HCT116 (cell line): ENCODE results near the gene PLEKHG5. TPM values are rescaled to one million over a fixed set of nuclear protein-coding genes. Genes with fewer than 3 reads are reported as not detected.

Experiments used
- ATAC-seq: fragments of 200-7000 bp; cut with Tn5 transposase; 2 replicates; pipeline ENCODE4 v1.9.1; 2020; ENCODE audit warnings: mild to moderate bottlenecking, moderate library complexity
- BruUV-seq: library from RNA; stranded (reverse); fragments of 400-500 nt; replicated peaks from 2 replicates; lab custom pipeline; 2021; lab: Mats Ljungman, UMichigan
- CTCF ChIA-PET: fragments of 300-600 bp; sonication (Branson Sonifier 250); formaldehyde crosslinking; loops from one replicate; lab custom pipeline; 2021; ENCODE audit warnings: antibody characterized with exemption; lab: Charles Lee
- POLR2A ChIA-PET: fragments of 300-600, 350-600 bp; sonication (Branson Sonifier 250); formaldehyde crosslinking; loops from one replicate; lab custom pipeline; 2021; ENCODE audit warnings: antibody characterized with exemption; lab: Charles Lee
- RAD21 ChIA-PET, 2 experiments: fragments of 300-600 bp; sonication (Branson Sonifier 250); formaldehyde crosslinking; loops; one replicate each; lab custom pipeline; 2023; ENCODE audit warnings: low total read pairs in 2 of 2; ENCODE audit not compliant: uncharacterized antibody in 2 of 2, unreplicated experiment in 2 of 2, low non-redundant PET in 1 of 2; lab: Charles Lee
- DNase-seq: peaks from one replicate; pipeline ENCODE4 v3.0.0-alpha.2; 2010; ENCODE audit warnings: low read depth, low spot score
- H2AFZ ChIP-seq: fragments of 200-600 bp; shearing (Covaris generic), sonication (generic); 2 replicates; pipeline ENCODE4 v1.6.1; 2017; ENCODE audit warnings: low read depth, mixed run types, mixed read lengths, antibody characterized with exemption, low read length; ENCODE audit not compliant: poor library complexity, severe bottlenecking
- H3K27ac ChIP-seq: 2 replicates; pipeline ENCODE4 v1.5.1; 2012; ENCODE audit warnings: low read depth, low read length
- H3K27me3 ChIP-seq: fragments of 200-600 bp; sonication (generic); 2 replicates; pipeline ENCODE4 v1.6.1; 2016; ENCODE audit warnings: mixed run types, low read length, mixed read lengths; ENCODE audit not compliant: insufficient read depth
- H3K36me3 ChIP-seq, 2 experiments: fragments of 200-500 bp in 1 of 2; fragments of 200-600 bp in 1 of 2; sonication (Bioruptor generic) in 1 of 2; sonication (generic) in 1 of 2; 2 replicates each; pipeline versions ENCODE4 v1.5.1 to v1.6.1; 2014 to 2016; ENCODE audit warnings: low read length in 2 of 2, inconsistent platforms in 1 of 2, mixed read lengths in 1 of 2, mixed run types in 1 of 2; ENCODE audit not compliant: insufficient read depth in 2 of 2, control insufficient read depth in 1 of 2
- H3K4me1 ChIP-seq, 2 experiments: fragments of 200-600 bp in 1 of 2; sonication (generic) in 1 of 2; 2 replicates each; pipeline versions ENCODE4 v1.5.1 to v1.6.1; 2012 to 2017; ENCODE audit warnings: low read length in 2 of 2, inconsistent platforms in 1 of 2, mild to moderate bottlenecking in 1 of 2, mixed read lengths in 1 of 2, mixed run types in 1 of 2, moderate library complexity in 1 of 2; ENCODE audit not compliant: insufficient read depth in 2 of 2, control insufficient read depth in 1 of 2
- H3K4me2 ChIP-seq: fragments of 200-600 bp; sonication (generic); 2 replicates; pipeline ENCODE4 v1.6.1; 2017; ENCODE audit warnings: mixed run types, low read length, mixed read lengths
- H3K4me3 ChIP-seq, 2 experiments: fragments of 200-600 bp in 1 of 2; sonication (generic) in 1 of 2; replicated peaks in 1 of 2; 2 replicates each; pipeline ENCODE4 v1.5.1; 2011 to 2016; ENCODE audit warnings: low read length in 2 of 2, control low read depth in 1 of 2, low read depth in 1 of 2, mild to moderate bottlenecking in 1 of 2, mixed read lengths in 1 of 2, mixed run types in 1 of 2
- H3K79me2 ChIP-seq: fragments of 200-600 bp; sonication (generic); 2 replicates; pipeline ENCODE4 v1.6.1; 2017; ENCODE audit warnings: mild to moderate bottlenecking, mixed run types, low read length, moderate library complexity, mixed read lengths; ENCODE audit not compliant: insufficient read depth
- H3K9ac ChIP-seq: fragments of 200-600 bp; sonication (generic); 2 replicates; pipeline ENCODE4 v1.6.1; 2016; ENCODE audit warnings: low read length, mixed read lengths
- H3K9me2 ChIP-seq: fragments of 200-600 bp; sonication (generic), shearing (Covaris generic); 2 replicates; pipeline ENCODE4 v1.6.1; 2017; ENCODE audit warnings: mixed run types, mild to moderate bottlenecking, moderate library complexity; ENCODE audit not compliant: insufficient read depth
- H3K9me3 ChIP-seq, 2 experiments: fragments of 200-500 bp in 1 of 2; fragments of 200-600 bp in 1 of 2; sonication (Bioruptor generic) in 1 of 2; sonication (generic) in 1 of 2; 2 replicates each; pipeline ENCODE4 v1.6.1; 2014 to 2017; ENCODE audit warnings: low read length in 2 of 2, mixed read lengths in 2 of 2, inconsistent platforms in 1 of 2, low read depth in 1 of 2, mild to moderate bottlenecking in 1 of 2, mixed run types in 1 of 2, moderate library complexity in 1 of 2; ENCODE audit not compliant: control insufficient read depth in 1 of 2, insufficient read depth in 1 of 2
- H4K20me1 ChIP-seq: fragments of 200-600 bp; sonication (generic), shearing (Covaris generic); 2 replicates; pipeline ENCODE4 v1.6.1; 2017; ENCODE audit warnings: mixed run types, mild to moderate bottlenecking, moderate library complexity; ENCODE audit not compliant: insufficient read depth
- ATF3 ChIP-seq: IDR thresholded peaks from 2 replicates; pipeline ENCODE4 v1.6.1; 2012
- CBX3 ChIP-seq: IDR thresholded peaks from 2 replicates; pipeline ENCODE4 v1.6.1; 2012; ENCODE audit warnings: low read depth
- CEBPB ChIP-seq: IDR thresholded peaks from 2 replicates; pipeline ENCODE4 v1.6.1; 2012; ENCODE audit warnings: low read depth
- ELF1 ChIP-seq: IDR thresholded peaks from 2 replicates; pipeline ENCODE4 v1.6.1; 2012; ENCODE audit warnings: low read depth, borderline replicate concordance
- EZH2 ChIP-seq: fragments of 200-600 bp; sonication (generic); IDR thresholded peaks from 2 replicates; pipeline ENCODE4 v1.6.1; 2017; ENCODE audit warnings: antibody characterized with exemption, mixed run types
- EZH2phosphoT487 ChIP-seq: fragments of 200-600 bp; IDR thresholded peaks from 2 replicates; pipeline ENCODE4 v1.6.1; 2018; ENCODE audit warnings: antibody characterized with exemption, borderline replicate concordance
- JUND ChIP-seq: IDR thresholded peaks from 2 replicates; pipeline ENCODE4 v1.6.1; 2012
- MAX ChIP-seq: IDR thresholded peaks from 2 replicates; pipeline ENCODE4 v1.6.1; 2012
- POLR2A ChIP-seq: IDR thresholded peaks from 2 replicates; pipeline ENCODE4 v1.7.0; 2011; ENCODE audit warnings: borderline replicate concordance; ENCODE audit not compliant: insufficient read depth, insufficient read length; ENCODE audit errors: extremely low read depth
- POLR2AphosphoS5 ChIP-seq: IDR thresholded peaks from 2 replicates; pipeline ENCODE4 v1.6.1; 2011; ENCODE audit warnings: mild to moderate bottlenecking, low read depth, low read length, moderate library complexity
- RAD21 ChIP-seq: IDR thresholded peaks from 2 replicates; pipeline ENCODE4 v1.6.1; 2012; ENCODE audit warnings: low read depth, mild to moderate bottlenecking
- REST ChIP-seq: IDR thresholded peaks from 2 replicates; pipeline ENCODE4 v1.6.1; 2012; ENCODE audit warnings: low read depth
- SIN3A ChIP-seq: IDR thresholded peaks from 2 replicates; pipeline ENCODE4 v1.6.1; 2012; ENCODE audit warnings: low read depth
- SP1 ChIP-seq: IDR thresholded peaks from 2 replicates; pipeline ENCODE4 v1.6.1; 2012; ENCODE audit warnings: low read depth
- TCF7L2 ChIP-seq: IDR thresholded peaks from 2 replicates; pipeline ENCODE4 v1.7.0; 2011; ENCODE audit warnings: borderline replicate concordance, inconsistent platforms; ENCODE audit not compliant: insufficient read depth, insufficient read length; ENCODE audit errors: extremely low read depth
- ZBTB33 ChIP-seq: IDR thresholded peaks from 2 replicates; pipeline ENCODE4 v1.6.1; 2011; ENCODE audit warnings: mild to moderate bottlenecking, low read length, moderate library complexity; ENCODE audit not compliant: insufficient replicate concordance; ENCODE audit errors: extremely low read depth
- intact Hi-C: fragments of 100-400 bp; cut with micrococcal nuclease; formaldehyde crosslinking; loops from 2 replicates; pipeline ENCODE4 v1.10.0; 2022
- total RNA-seq: library from RNA; stranded (reverse); gene quantifications from one replicate; pipeline ENCODE4 v1.2.1, GENCODE V29; 2021; ENCODE audit not compliant: unreplicated experiment

Gene PLEKHG5
- total RNA-seq, 1 experiment from 2014 or later, result 33.0 TPM

- TF ChIP-seq SIN3A (no peak), EZH2phosphoT487 (no peak), POLR2A (no peak), MAX (no peak), SP1 (no peak)
- intact Hi-C loops, result no loop called here
- no peaks in the 10 kb centered on the region for H3K9me2 ChIP-seq
- no peaks in the 10 kb centered on the region for H3K27me3 ChIP-seq
- no TSS peak for BruUV-seq
- no peak overlapping the region for H3K9ac ChIP-seq
- no peak overlapping the region for H3K27ac ChIP-seq
- H3K4me3 ChIP-seq, result no peak overlapping the region
- H3K36me3 ChIP-seq, result peaks cover 13 to 16% of the 10 kb centered on the region in 2 experiments; a peak in 2 of 4 replicates
- H3K9me3 ChIP-seq, result no peaks in the 10 kb centered on the region
- H2AFZ ChIP-seq, result no peak overlapping the region
- POLR2A ChIA-PET, result no interaction called here
- no peaks in the 10 kb centered on the region for H3K79me2 ChIP-seq
- DNase-seq (no peak), ATAC-seq (no peak)
- H3K4me2 ChIP-seq, result no peak overlapping the region
- peaks cover 10 to 21% of the 10 kb centered on the region in 2 experiments for H3K4me1 ChIP-seq
- H4K20me1 ChIP-seq, result no peaks in the 10 kb centered on the region
- RAD21 ChIA-PET, result no interaction called here
- CTCF ChIA-PET, result interaction anchor here (1.5 kb wide), 1 partner anchor 22 kb away, joined by 3 read pairs; no protein-coding TSS in a partner anchor
These were observed 24.7 kb downstream of the PLEKHG5 start for GRCh38 chr1:6466751-6467150.

GRCh38 chr1:6466023-6466422 lies 25.4 kb downstream of the PLEKHG5 start, which contains the start of gene TNFRSF25:
Gene TNFRSF25 (minus strand): TSS chr1:6466173. CDS start chr1:6466107, 66 bp downstream.
- Histone ChIP-seq H4K20me1 (no peaks in the 10 kb centered on the region), H3K27me3 (no peaks in the 10 kb centered on the region), H3K79me2 (no peaks in the 10 kb centered on the region), H2AFZ (no peak within 1 kb of the TSS), H3K36me3 (peaks cover 13 to 17% of the 10 kb centered on the region in 2 experiments; a peak in 2 of 4 replicates), H3K4me1 (peaks cover 6 to 14% of the 10 kb centered on the region in 2 experiments), H3K9ac (no peak within 1 kb of the TSS), H3K9me3 (no peaks in the 10 kb centered on the region), H3K4me3 (no peak within 1 kb of the TSS), H3K27ac (no peak within 1 kb of the TSS; the same call in 1 of the 2 replicates), H3K4me2 (no peak within 1 kb of the TSS), H3K9me2 (no peaks in the 10 kb centered on the region)
- DNase-seq (no peak), ATAC-seq (no peak)
- ChIA-PET CTCF (interaction anchor here (1.5 kb wide), 1 partner anchor 23 kb away, joined by 3 read pairs; no protein-coding TSS in a partner anchor), POLR2A (no interaction called here), RAD21 (no interaction called here)
- BruUV-seq, result no TSS peak
- intact Hi-C loops, result no loop called here
- TF ChIP-seq RAD21, result no peak
- TF ChIP-seq ATF3, result no peak
- no peak for TF ChIP-seq REST
- TF ChIP-seq TCF7L2, result no peak
- no peak for TF ChIP-seq CEBPB
- TF ChIP-seq CBX3, result no peak
- no peak for TF ChIP-seq ZBTB33
- TF ChIP-seq MAX, result no peak
- no peak for TF ChIP-seq JUND
- no peak for TF ChIP-seq EZH2
- no peak for TF ChIP-seq POLR2AphosphoS5
- no peak for TF ChIP-seq ELF1
